SK-N-SH (cell line): ENCODE measurements around the gene ATG4B. TPM values are rescaled to one million over a fixed set of nuclear protein-coding genes. Genes with fewer than 3 reads are reported as not detected.

ENCODE experiments used
- CTCF ChIA-PET: fragments of 300-600, 350-600 bp; formaldehyde crosslinking; extraction: SDS; loops from one replicate; lab custom pipeline; 2021; lab: Yijun Ruan, JAX
- POLR2A ChIA-PET: fragments of 350-600 bp; sonication (Branson Sonifier 250); formaldehyde crosslinking; extraction: SDS; loops from one replicate; lab custom pipeline; 2020; ENCODE audit warnings: antibody characterized with exemption, inconsistent platforms; lab: Yijun Ruan, JAX
- DNase-seq: peaks from one replicate; pipeline ENCODE4 v3.0.0; 2012
- H2AFZ ChIP-seq: fragments of 200-600 bp; sonication (generic); 2 replicates; pipeline ENCODE4 v1.8.1; 2016; ENCODE audit warnings: antibody characterized with exemption, mild to moderate bottlenecking, low read depth
- H3F3A ChIP-seq: fragments of 200-600 bp; sonication (generic); replicated peaks from 2 replicates; pipeline ENCODE3; 2016; ENCODE audit warnings: antibody characterized with exemption, mild to moderate bottlenecking; ENCODE audit not compliant: insufficient read depth
- H3K27ac ChIP-seq, 2 experiments: fragments of 200-500 bp in 1 of 2; fragments of 200-600 bp in 1 of 2; sonication (Bioruptor generic) in 1 of 2; sonication (generic), shearing (Covaris generic) in 1 of 2; 2 replicates each; pipeline versions ENCODE4 v1.5.1 to v1.6.1; 2014 to 2016; ENCODE audit warnings: low read depth in 2 of 2, inconsistent platforms in 1 of 2, low read length in 1 of 2, mild to moderate bottlenecking in 1 of 2, mixed read lengths in 1 of 2
- H3K27me3 ChIP-seq: fragments of 200-600 bp; sonication (generic), shearing (Covaris generic); 2 replicates; pipeline ENCODE4 v1.6.1; 2016; ENCODE audit warnings: mixed run types; ENCODE audit not compliant: insufficient read depth
- H3K36me3 ChIP-seq, 2 experiments: fragments of 200-500 bp in 1 of 2; fragments of 200-600 bp in 1 of 2; sonication (Bioruptor generic) in 1 of 2; sonication (generic) in 1 of 2; replicated peaks in 1 of 2; 2 replicates each; pipeline versions ENCODE3 to v1.5.1; 2014 to 2016; ENCODE audit warnings: low read length in 1 of 2, mild to moderate bottlenecking in 1 of 2; ENCODE audit not compliant: insufficient read depth in 2 of 2, control insufficient read depth in 1 of 2
- H3K4me1 ChIP-seq, 2 experiments: fragments of 200-500 bp in 1 of 2; fragments of 200-600 bp in 1 of 2; sonication (Bioruptor generic) in 1 of 2; sonication (generic), shearing (Covaris generic) in 1 of 2; 2 replicates each; pipeline versions ENCODE4 v1.5.1 to v1.6.1; 2014 to 2016; ENCODE audit warnings: low read depth in 1 of 2, low read length in 1 of 2, mixed run types in 1 of 2; ENCODE audit not compliant: insufficient read depth in 2 of 2, control insufficient read depth in 1 of 2
- H3K4me2 ChIP-seq: fragments of 200-600 bp; sonication (generic), shearing (Covaris generic); 2 replicates; pipeline ENCODE4 v1.6.1; 2017; ENCODE audit warnings: mixed run types
- H3K4me3 ChIP-seq, 2 experiments: fragments of 200-500 bp in 1 of 2; fragments of 200-600 bp in 1 of 2; sonication (Bioruptor generic) in 1 of 2; sonication (generic), shearing (Covaris generic) in 1 of 2; 2 replicates each; pipeline versions ENCODE4 v1.5.1 to v1.8.1; 2014 to 2016; ENCODE audit warnings: low read depth in 2 of 2, inconsistent platforms in 1 of 2, low read length in 1 of 2, mild to moderate bottlenecking in 1 of 2, mixed read lengths in 1 of 2, moderate library complexity in 1 of 2
- H3K79me2 ChIP-seq: fragments of 200-600 bp; sonication (generic); 2 replicates; pipeline ENCODE4 v1.8.1; 2017; ENCODE audit warnings: mild to moderate bottlenecking; ENCODE audit not compliant: insufficient read depth
- H3K9ac ChIP-seq: fragments of 200-600 bp; sonication (generic); 2 replicates; pipeline ENCODE4 v1.6.1; 2017; ENCODE audit warnings: mixed run types
- H3K9me2 ChIP-seq: fragments of 200-600 bp; sonication (generic); 2 replicates; pipeline ENCODE4 v1.6.1; 2017; ENCODE audit warnings: mixed run types
- H3K9me3 ChIP-seq: fragments of 200-600 bp; sonication (generic); 2 replicates; pipeline ENCODE4 v1.6.1; 2017; ENCODE audit warnings: mixed run types, mild to moderate bottlenecking, moderate library complexity
- H4K20me1 ChIP-seq: fragments of 200-600 bp; sonication (generic); 2 replicates; pipeline ENCODE4 v1.6.1; 2017; ENCODE audit warnings: mild to moderate bottlenecking, mixed run types; ENCODE audit not compliant: insufficient read depth
- EP300 ChIP-seq, 2 experiments: IDR thresholded peaks; 2 replicates each; pipeline versions ENCODE4 v1.4.0 to v1.6.1; 2012; ENCODE audit warnings: borderline replicate concordance in 1 of 2, low read depth in 1 of 2, low read length in 1 of 2
- FOSL2 ChIP-seq: IDR thresholded peaks from 2 replicates; pipeline ENCODE4 v1.4.0; 2012; ENCODE audit warnings: low read depth, mild to moderate bottlenecking, moderate library complexity, borderline replicate concordance
- GATA2 ChIP-seq: sonication (generic); formaldehyde crosslinking; IDR thresholded peaks from 2 replicates; pipeline ENCODE4 v1.5.0; 2020; ENCODE audit warnings: mild to moderate bottlenecking, missing genetic modification reagents
- MEF2A ChIP-seq: IDR thresholded peaks from 2 replicates; pipeline ENCODE4 v1.4.0; 2012; ENCODE audit warnings: low read depth, borderline replicate concordance
- MXI1 ChIP-seq: IDR thresholded peaks from 2 replicates; pipeline ENCODE4 v1.6.1; 2012; ENCODE audit warnings: mild to moderate bottlenecking, low read depth, low read length, improper control_type of control experiment
- RAD21 ChIP-seq: IDR thresholded peaks from 2 replicates; pipeline ENCODE4 v1.6.1; 2012; ENCODE audit warnings: mild to moderate bottlenecking, low read length
- RCOR1 ChIP-seq: fragments of 150-350 bp; IDR thresholded peaks from 2 replicates; pipeline ENCODE4 v1.6.1; 2017; ENCODE audit warnings: antibody characterized with exemption, low read length
- TCF12 ChIP-seq: IDR thresholded peaks from 2 replicates; pipeline ENCODE4 v1.4.0; 2012
- WGBS: methylation state at CpG from one replicate; pipeline ENCODE4 v1.1.6; 2017; ENCODE audit warnings: low lambda C conversion rate; 5-methylcytosine and 5-hydroxymethylcytosine counted together
- polyA plus RNA-seq, 3 experiments: library from polyadenylated mRNA; depleted of rRNA; stranded (reverse); fragments of >200 nt; gene quantifications; 2 replicates each; pipeline ENCODE4 v1.2.3, GENCODE V29; 2012
- TF ChIP-seq, protein P1 (sequence below): fragments of 150-350 bp; IDR thresholded peaks from 2 replicates; pipeline ENCODE4 v1.6.1; 2016; ENCODE audit warnings: mild to moderate bottlenecking, low read depth, low read length
- TF ChIP-seq, protein P2 (sequence below): IDR thresholded peaks from 2 replicates; pipeline ENCODE4 v1.6.1; 2012; ENCODE audit warnings: mild to moderate bottlenecking, low read depth, low read length, moderate library complexity
- TF ChIP-seq, protein P3 (sequence below): IDR thresholded peaks from 2 replicates; pipeline ENCODE4 v1.4.0; 2012; ENCODE audit warnings: low read depth

ATG4B gene
- polyA plus RNA-seq, 1 of the 3 experiments (the other 2 are of a cell fraction), result 107 TPM

DNA sequence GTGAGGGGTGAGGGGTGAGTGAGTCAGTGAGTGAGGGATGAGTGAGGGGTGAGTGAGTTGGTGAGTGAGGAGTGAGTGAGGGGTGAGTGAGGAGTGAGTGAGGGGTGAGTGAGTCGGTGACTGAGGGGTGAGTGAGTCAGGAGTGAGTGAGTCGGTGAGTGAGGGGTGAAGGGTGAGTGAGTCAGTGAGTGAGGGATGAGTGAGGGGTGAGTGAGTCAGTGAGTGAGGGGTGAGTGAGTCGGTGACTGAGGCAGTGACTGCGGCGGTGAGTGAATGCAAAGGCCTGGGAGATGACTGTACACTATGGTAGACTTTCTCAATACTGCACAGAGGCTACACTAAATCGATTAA, 17.1 kb upstream of the ATG4B start:
- peaks cover 0 to 19% of the 10 kb centered on the region in 2 experiments; a peak in 1 of 4 replicates for H3K4me1 ChIP-seq
- peaks cover 10% of the 10 kb centered on the region; the same call in 1 of the 2 replicates for H4K20me1 ChIP-seq
- no peaks in the 10 kb centered on the region for H3K9me2 ChIP-seq
- peaks cover 2 to 12% of the 10 kb centered on the region in 2 experiments for H3K36me3 ChIP-seq
- no peak overlapping the region for H3K4me2 ChIP-seq
- TF ChIP-seq, protein P1, sequence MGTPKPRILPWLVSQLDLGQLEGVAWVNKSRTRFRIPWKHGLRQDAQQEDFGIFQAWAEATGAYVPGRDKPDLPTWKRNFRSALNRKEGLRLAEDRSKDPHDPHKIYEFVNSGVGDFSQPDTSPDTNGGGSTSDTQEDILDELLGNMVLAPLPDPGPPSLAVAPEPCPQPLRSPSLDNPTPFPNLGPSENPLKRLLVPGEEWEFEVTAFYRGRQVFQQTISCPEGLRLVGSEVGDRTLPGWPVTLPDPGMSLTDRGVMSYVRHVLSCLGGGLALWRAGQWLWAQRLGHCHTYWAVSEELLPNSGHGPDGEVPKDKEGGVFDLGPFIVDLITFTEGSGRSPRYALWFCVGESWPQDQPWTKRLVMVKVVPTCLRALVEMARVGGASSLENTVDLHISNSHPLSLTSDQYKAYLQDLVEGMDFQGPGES, result no peak
- TF ChIP-seq FOSL2 (peak; percentile 13; the same call in 1 of the 2 replicates), TCF12 (no peak), RAD21 (no peak)
- TF ChIP-seq, protein P2, sequence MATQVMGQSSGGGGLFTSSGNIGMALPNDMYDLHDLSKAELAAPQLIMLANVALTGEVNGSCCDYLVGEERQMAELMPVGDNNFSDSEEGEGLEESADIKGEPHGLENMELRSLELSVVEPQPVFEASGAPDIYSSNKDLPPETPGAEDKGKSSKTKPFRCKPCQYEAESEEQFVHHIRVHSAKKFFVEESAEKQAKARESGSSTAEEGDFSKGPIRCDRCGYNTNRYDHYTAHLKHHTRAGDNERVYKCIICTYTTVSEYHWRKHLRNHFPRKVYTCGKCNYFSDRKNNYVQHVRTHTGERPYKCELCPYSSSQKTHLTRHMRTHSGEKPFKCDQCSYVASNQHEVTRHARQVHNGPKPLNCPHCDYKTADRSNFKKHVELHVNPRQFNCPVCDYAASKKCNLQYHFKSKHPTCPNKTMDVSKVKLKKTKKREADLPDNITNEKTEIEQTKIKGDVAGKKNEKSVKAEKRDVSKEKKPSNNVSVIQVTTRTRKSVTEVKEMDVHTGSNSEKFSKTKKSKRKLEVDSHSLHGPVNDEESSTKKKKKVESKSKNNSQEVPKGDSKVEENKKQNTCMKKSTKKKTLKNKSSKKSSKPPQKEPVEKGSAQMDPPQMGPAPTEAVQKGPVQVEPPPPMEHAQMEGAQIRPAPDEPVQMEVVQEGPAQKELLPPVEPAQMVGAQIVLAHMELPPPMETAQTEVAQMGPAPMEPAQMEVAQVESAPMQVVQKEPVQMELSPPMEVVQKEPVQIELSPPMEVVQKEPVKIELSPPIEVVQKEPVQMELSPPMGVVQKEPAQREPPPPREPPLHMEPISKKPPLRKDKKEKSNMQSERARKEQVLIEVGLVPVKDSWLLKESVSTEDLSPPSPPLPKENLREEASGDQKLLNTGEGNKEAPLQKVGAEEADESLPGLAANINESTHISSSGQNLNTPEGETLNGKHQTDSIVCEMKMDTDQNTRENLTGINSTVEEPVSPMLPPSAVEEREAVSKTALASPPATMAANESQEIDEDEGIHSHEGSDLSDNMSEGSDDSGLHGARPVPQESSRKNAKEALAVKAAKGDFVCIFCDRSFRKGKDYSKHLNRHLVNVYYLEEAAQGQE, result no peak
- TF ChIP-seq, all 33 proteins: peak for 1
- no peaks in the 10 kb centered on the region for H3K9me3 ChIP-seq
- H3K27ac ChIP-seq, result no peak overlapping the region
- peaks cover 83% of the 10 kb centered on the region for H3K79me2 ChIP-seq
- no peak overlapping the region for H3K4me3 ChIP-seq
- 91% methylated on average over 6 of the region's 6 CpGs for WGBS
- CTCF ChIA-PET, result no interaction called here
- no peak overlapping the region for H2AFZ ChIP-seq
- no peaks in the 10 kb centered on the region for H3K27me3 ChIP-seq
- no peak for DNase-seq
- POLR2A ChIA-PET, result no interaction called here
- no peak overlapping the region for H3K9ac ChIP-seq
- H3F3A ChIP-seq, result peaks cover 9% of the 10 kb centered on the region

DNA sequence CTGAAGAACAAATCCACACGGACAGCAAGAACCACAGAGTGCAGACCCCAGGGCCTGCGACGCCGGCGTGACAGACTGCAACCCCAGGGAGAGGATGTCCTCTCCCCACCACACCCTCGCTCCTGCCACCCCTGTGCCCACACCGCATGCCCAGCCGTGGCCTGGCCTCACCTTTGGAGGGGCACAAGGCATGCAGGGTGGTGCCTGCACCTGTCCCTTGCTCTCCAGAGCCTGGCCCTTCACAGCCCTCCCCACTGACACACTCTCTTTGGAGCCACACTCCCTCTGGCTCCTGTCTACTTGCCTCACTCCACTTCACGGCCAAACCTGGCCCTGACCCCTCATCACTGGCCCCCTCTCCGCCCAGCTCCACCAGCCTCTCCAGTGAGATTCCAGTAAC, 9.8 kb upstream of the ATG4B start:
- ChIA-PET CTCF (no interaction called here), POLR2A (no interaction called here)
- Histone ChIP-seq H3K4me3 (no peak overlapping the region), H3K27ac (no peak overlapping the region), H2AFZ (no peak overlapping the region)
- TF ChIP-seq EP300 (IDR thresholded peaks at IDR 0.05; ENCODE audit: borderline replicate concordance in 1 of 2, low read depth in 1 of 2, low read length in 1 of 2) (no peak), MEF2A (no peak), GATA2 (CRISPR knock-in tag) (no peak), MXI1 (no peak), RCOR1 (no peak)
- TF ChIP-seq, protein P3, sequence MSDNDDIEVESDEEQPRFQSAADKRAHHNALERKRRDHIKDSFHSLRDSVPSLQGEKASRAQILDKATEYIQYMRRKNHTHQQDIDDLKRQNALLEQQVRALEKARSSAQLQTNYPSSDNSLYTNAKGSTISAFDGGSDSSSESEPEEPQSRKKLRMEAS, result no peak
- TF ChIP-seq, all 33 proteins: peak for 0
- H3K4me2 ChIP-seq, result no peak overlapping the region
- H3K27me3 ChIP-seq, result no peaks in the 10 kb centered on the region
- H3K79me2 ChIP-seq, result peaks cover 100% of the 10 kb centered on the region
- H3F3A ChIP-seq, result no peaks in the 10 kb centered on the region
- H3K4me1 ChIP-seq, result no peaks in the 10 kb centered on the region
- H3K9me3 ChIP-seq, result no peaks in the 10 kb centered on the region
- WGBS, result 92% methylated on average over 3 of the region's 10 CpGs
- DNase-seq, result no peak
- H3K9ac ChIP-seq, result no peak overlapping the region
- H3K9me2 ChIP-seq, result no peaks in the 10 kb centered on the region
- H3K36me3 ChIP-seq, result peaks cover 13 to 25% of the 10 kb centered on the region in 2 experiments
- peaks cover 12% of the 10 kb centered on the region for H4K20me1 ChIP-seq
